HEK293 (cell line): Measurements from ENCODE around the gene UBA3.

ENCODE experiments used
- CTCF ChIA-PET: fragments of 350-600 bp; formaldehyde crosslinking; extraction: SDS; loops from one replicate; lab custom pipeline; 2021; ENCODE audit warnings: antibody characterized with exemption; lab: Yijun Ruan, JAX
- POLR2A ChIA-PET: fragments of 300-600 bp; formaldehyde crosslinking; extraction: SDS; loops from one replicate; lab custom pipeline; 2020; ENCODE audit warnings: antibody characterized with exemption, inconsistent platforms; lab: Yijun Ruan, JAX
- H3K27ac ChIP-seq: fragments of 200-500 bp; sonication (Bioruptor generic); 2 replicates; pipeline ENCODE4 v1.5.1; 2014; ENCODE audit warnings: low read depth, low read length, control low read depth, inconsistent platforms; ENCODE audit errors: extremely low read depth
- H3K36me3 ChIP-seq, 2 experiments: fragments of 200-500 bp in 1 of 2; sonication (Bioruptor generic) in 1 of 2; 1 replicate in 1 of 2; 2 replicates in 1 of 2; pipeline ENCODE4 v1.5.1; 2014 to 2017; ENCODE audit warnings: inconsistent platforms in 2 of 2, low read length in 2 of 2; ENCODE audit not compliant: control insufficient read depth in 2 of 2, insufficient read depth in 1 of 2
- H3K4me1 ChIP-seq: fragments of 200-500 bp; sonication (Bioruptor generic); 2 replicates; pipeline ENCODE4 v1.5.1; 2014; ENCODE audit warnings: mild to moderate bottlenecking, low read length, inconsistent platforms; ENCODE audit not compliant: control insufficient read depth, insufficient read depth
- H3K4me3 ChIP-seq: 2 replicates; pipeline ENCODE4 v1.5.1; 2011; ENCODE audit warnings: low read depth, mild to moderate bottlenecking, control low read depth, low read length, moderate library complexity
- H3K9me3 ChIP-seq: fragments of 200-500 bp; sonication (Bioruptor generic); 2 replicates; pipeline ENCODE4 v1.5.1; 2014; ENCODE audit warnings: low read depth, low read length, inconsistent platforms; ENCODE audit not compliant: control insufficient read depth, insufficient read depth
- KLF8 ChIP-seq: fragments of 450-650 bp; formaldehyde crosslinking; IDR thresholded peaks from 2 replicates; pipeline ENCODE4 v1.5.1; 2016; ENCODE audit warnings: missing biosample characterization, missing genetic modification characterization
- MEIS1 ChIP-seq: sonication (generic); formaldehyde crosslinking; IDR thresholded peaks from 2 replicates; pipeline ENCODE4 v1.8.1; 2022; ENCODE audit warnings: missing genetic modification reagents, mild to moderate bottlenecking, borderline replicate concordance
- SETDB1 ChIP-seq: IDR thresholded peaks from one replicate; pipeline ENCODE4 v1.6.1; 2017; ENCODE audit warnings: mild to moderate bottlenecking, low read length, moderate library complexity, mixed read lengths; ENCODE audit not compliant: insufficient read length
- SP7 ChIP-seq: fragments of 450-650 bp; formaldehyde crosslinking; IDR thresholded peaks from 2 replicates; pipeline ENCODE4 v1.5.1; 2016; ENCODE audit warnings: missing biosample characterization, missing genetic modification characterization
- TRIM28 ChIP-seq: IDR thresholded peaks from 2 replicates; pipeline ENCODE4 v1.6.1; 2011; ENCODE audit warnings: low read length, control low read depth, borderline replicate concordance
- ZNF121 ChIP-seq: fragments of 450-650 bp; formaldehyde crosslinking; IDR thresholded peaks from 2 replicates; pipeline ENCODE4 v1.5.1; 2016; ENCODE audit warnings: missing biosample characterization, missing genetic modification characterization
- ZNF133 ChIP-seq: fragments of 450-650 bp; formaldehyde crosslinking; IDR thresholded peaks from 2 replicates; pipeline ENCODE4 v1.5.1; 2016; ENCODE audit warnings: missing biosample characterization, missing genetic modification characterization
- ZNF146 ChIP-seq: fragments of 450-650 bp; formaldehyde crosslinking; IDR thresholded peaks from 2 replicates; pipeline ENCODE4 v1.5.1; 2016; ENCODE audit warnings: missing biosample characterization, missing genetic modification characterization
- ZNF184 ChIP-seq: fragments of 450-650 bp; IDR thresholded peaks from 2 replicates; pipeline ENCODE4 v1.5.1; 2018; ENCODE audit warnings: missing biosample characterization, mild to moderate bottlenecking, missing genetic modification characterization
- ZNF19 ChIP-seq: fragments of 450-650 bp; formaldehyde crosslinking; IDR thresholded peaks from 2 replicates; pipeline ENCODE4; 2016; ENCODE audit warnings: missing biosample characterization, missing genetic modification characterization, low read depth
- ZNF292 ChIP-seq: fragments of 450-650 bp; formaldehyde crosslinking; IDR thresholded peaks from 2 replicates; pipeline ENCODE4 v1.5.1; 2016; ENCODE audit warnings: low read depth, missing biosample characterization, missing genetic modification characterization, borderline replicate concordance
- ZNF366 ChIP-seq: fragments of 450-650 bp; formaldehyde crosslinking; conservative IDR thresholded peaks from 2 replicates; pipeline ENCODE4 v1.5.1; 2016; ENCODE audit warnings: missing biosample characterization, missing genetic modification characterization
- ZNF660 ChIP-seq: fragments of 450-650 bp; IDR thresholded peaks from 2 replicates; pipeline ENCODE4 v1.5.1; 2018; ENCODE audit warnings: missing biosample characterization, mild to moderate bottlenecking, missing genetic modification characterization
- ZNF664 ChIP-seq: fragments of 450-650 bp; formaldehyde crosslinking; IDR thresholded peaks from 2 replicates; pipeline ENCODE4 v1.5.1; 2016; ENCODE audit warnings: missing biosample characterization, missing genetic modification characterization
- TF ChIP-seq, protein P1 (sequence below): fragments of 450-650 bp; formaldehyde crosslinking; IDR thresholded peaks from 2 replicates; pipeline ENCODE4 v1.5.0; 2017; ENCODE audit warnings: missing biosample characterization, missing genetic modification characterization, borderline replicate concordance
- TF ChIP-seq, protein P2 (sequence below): fragments of 450-650 bp; IDR thresholded peaks from 2 replicates; pipeline ENCODE4 v1.5.1; 2018; ENCODE audit warnings: missing biosample characterization, missing genetic modification characterization
- TF ChIP-seq, protein P3 (sequence below): fragments of 450-650 bp; formaldehyde crosslinking; IDR thresholded peaks from 2 replicates; pipeline ENCODE4 v1.5.1; 2016; ENCODE audit warnings: missing biosample characterization, missing genetic modification characterization
- TF ChIP-seq, protein P4 (sequence below): fragments of 450-650 bp; formaldehyde crosslinking; IDR thresholded peaks from 2 replicates; pipeline ENCODE4 v1.5.1; 2016; ENCODE audit warnings: missing biosample characterization, missing genetic modification characterization, borderline replicate concordance
- TF ChIP-seq, protein P5 (sequence below): fragments of 450-650 bp; formaldehyde crosslinking; IDR thresholded peaks from 2 replicates; pipeline ENCODE4 v1.5.1; 2016; ENCODE audit warnings: missing biosample characterization, missing genetic modification characterization
- TF ChIP-seq, protein P6 (sequence below): fragments of 450-650 bp; formaldehyde crosslinking; IDR thresholded peaks from 2 replicates; pipeline ENCODE4 v1.5.1; 2016; ENCODE audit warnings: missing biosample characterization, missing genetic modification characterization

The UBA3 gene

DNA sequence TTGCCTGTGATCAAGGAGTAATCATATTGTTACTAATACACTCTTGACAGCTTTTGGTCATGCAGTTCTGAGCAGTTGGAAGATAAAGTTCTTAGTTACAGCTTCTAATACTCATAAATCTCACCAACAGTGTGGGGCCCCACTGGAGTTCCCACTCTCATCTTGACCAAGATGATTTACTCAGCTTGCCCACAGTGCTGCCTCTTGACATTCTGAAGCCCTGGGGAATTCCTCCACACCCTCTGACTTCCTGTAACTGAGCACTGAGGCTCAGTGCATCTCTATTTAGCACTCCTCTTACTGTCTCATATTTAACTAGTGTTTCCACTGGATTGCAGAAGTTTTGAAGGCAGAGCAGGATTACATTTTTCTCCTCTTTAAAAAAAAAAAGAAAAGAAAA is 2.6 kb upstream of the UBA3 start (continued):
- TF ChIP-seq, protein P1, sequence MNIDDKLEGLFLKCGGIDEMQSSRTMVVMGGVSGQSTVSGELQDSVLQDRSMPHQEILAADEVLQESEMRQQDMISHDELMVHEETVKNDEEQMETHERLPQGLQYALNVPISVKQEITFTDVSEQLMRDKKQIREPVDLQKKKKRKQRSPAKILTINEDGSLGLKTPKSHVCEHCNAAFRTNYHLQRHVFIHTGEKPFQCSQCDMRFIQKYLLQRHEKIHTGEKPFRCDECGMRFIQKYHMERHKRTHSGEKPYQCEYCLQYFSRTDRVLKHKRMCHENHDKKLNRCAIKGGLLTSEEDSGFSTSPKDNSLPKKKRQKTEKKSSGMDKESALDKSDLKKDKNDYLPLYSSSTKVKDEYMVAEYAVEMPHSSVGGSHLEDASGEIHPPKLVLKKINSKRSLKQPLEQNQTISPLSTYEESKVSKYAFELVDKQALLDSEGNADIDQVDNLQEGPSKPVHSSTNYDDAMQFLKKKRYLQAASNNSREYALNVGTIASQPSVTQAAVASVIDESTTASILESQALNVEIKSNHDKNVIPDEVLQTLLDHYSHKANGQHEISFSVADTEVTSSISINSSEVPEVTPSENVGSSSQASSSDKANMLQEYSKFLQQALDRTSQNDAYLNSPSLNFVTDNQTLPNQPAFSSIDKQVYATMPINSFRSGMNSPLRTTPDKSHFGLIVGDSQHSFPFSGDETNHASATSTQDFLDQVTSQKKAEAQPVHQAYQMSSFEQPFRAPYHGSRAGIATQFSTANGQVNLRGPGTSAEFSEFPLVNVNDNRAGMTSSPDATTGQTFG (tag by site-specific recombination), result no peak
- TF ChIP-seq ZNF133 (tag by site-specific recombination) (no peak), KLF8 (tag by site-specific recombination) (no peak), ZNF292 (tag by site-specific recombination) (no peak)

DNA sequence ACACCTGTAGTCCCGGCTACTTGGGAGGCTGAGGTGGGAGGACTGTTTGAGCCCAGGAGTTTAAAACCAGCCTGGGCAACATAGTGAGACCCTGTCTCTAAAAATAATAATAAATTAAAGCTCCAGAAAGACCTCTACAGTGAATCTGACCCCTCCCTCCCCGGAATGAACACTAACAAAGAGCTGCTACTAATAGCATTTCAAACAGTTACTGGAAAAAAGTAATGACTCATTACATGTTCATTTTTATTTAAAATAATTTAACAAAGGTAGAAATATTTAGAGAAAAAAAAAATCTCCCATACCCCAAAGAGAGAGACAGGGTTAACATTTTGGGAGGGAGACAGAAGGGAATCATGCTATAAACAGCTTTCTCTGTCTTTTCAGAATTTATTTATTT is 2.2 kb upstream of the UBA3 start:
- Histone ChIP-seq H3K27ac (no peak overlapping the region), H3K36me3 (no peaks in the 10 kb centered on the region), H3K4me1 (peaks cover 7% of the 10 kb centered on the region), H3K4me3 (no peak overlapping the region), H3K9me3 (no peaks in the 10 kb centered on the region)
- ChIA-PET POLR2A (interaction anchor here (0.7 kb wide), 1 partner anchor 69 kb away, joined by 3 read pairs; the partner anchor contains the start of gene EOGT), CTCF (no interaction called here)
- TF ChIP-seq ZNF19 (tag by site-specific recombination) (no peak), ZNF121 (tag by site-specific recombination) (peak; percentile 66; the same call in 1 of the 2 replicates)
- TF ChIP-seq, protein P2, sequence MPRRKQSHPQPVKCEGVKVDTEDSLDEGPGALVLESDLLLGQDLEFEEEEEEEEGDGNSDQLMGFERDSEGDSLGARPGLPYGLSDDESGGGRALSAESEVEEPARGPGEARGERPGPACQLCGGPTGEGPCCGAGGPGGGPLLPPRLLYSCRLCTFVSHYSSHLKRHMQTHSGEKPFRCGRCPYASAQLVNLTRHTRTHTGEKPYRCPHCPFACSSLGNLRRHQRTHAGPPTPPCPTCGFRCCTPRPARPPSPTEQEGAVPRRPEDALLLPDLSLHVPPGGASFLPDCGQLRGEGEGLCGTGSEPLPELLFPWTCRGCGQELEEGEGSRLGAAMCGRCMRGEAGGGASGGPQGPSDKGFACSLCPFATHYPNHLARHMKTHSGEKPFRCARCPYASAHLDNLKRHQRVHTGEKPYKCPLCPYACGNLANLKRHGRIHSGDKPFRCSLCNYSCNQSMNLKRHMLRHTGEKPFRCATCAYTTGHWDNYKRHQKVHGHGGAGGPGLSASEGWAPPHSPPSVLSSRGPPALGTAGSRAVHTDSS (tag by site-specific recombination), result no peak

DNA sequence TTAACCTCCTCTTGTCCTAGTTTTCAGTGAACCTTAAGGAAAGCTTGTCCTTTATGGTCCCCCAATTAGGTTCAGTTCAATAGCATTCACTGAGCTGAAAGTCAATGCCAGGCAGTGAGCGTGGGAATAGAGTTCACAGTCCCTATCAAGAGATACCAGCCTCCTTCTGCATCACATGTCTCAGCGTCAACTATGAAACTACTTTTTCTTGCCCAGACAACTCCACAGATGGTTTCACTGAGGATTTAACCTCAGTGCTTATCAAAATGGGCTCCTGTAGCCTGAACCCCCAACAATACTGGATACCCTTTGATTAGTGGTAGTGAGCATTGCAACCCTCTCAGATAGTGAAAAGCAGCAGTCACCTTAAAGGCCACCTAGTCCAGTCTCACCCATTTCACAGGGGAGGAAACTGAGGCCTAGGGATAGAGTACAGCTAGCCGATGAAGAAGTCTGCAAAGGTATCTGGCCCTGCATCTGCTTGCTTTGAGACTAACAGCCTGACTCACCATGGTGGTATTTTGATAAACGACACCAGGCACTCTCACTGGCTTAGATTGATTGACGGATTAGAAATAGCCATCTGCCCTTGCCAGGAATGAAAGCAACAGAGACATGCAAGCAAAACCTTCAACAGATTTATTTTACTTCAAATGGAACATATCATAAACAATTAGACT is 1.6 kb upstream of the UBA3 start:
- POLR2A ChIA-PET, result no interaction called here
- H3K4me1 ChIP-seq, result peaks cover 7% of the 10 kb centered on the region
- no peaks in the 10 kb centered on the region for H3K9me3 ChIP-seq
- H3K27ac ChIP-seq, result no peak overlapping the region
- no peaks in the 10 kb centered on the region; a peak in 1 of 3 replicates for H3K36me3 ChIP-seq
- H3K4me3 ChIP-seq, result no peak overlapping the region
- CTCF ChIA-PET, result no interaction called here
- peak; percentile 32; the same call in 1 of the 2 replicates for TF ChIP-seq ZNF366 (tag by site-specific recombination)
- TF ChIP-seq, protein P3, sequence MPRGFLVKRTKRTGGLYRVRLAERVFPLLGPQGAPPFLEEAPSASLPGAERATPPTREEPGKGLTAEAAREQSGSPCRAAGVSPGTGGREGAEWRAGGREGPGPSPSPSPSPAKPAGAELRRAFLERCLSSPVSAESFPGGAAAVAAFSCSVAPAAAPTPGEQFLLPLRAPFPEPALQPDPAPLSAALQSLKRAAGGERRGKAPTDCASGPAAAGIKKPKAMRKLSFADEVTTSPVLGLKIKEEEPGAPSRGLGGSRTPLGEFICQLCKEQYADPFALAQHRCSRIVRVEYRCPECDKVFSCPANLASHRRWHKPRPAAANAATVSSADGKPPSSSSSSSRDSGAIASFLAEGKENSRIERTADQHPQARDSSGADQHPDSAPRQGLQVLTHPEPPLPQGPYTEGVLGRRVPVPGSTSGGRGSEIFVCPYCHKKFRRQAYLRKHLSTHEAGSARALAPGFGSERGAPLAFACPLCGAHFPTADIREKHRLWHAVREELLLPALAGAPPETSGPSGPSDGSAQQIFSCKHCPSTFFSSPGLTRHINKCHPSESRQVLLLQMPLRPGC (tag by site-specific recombination), result peak; percentile 78
- TF ChIP-seq, protein P4, sequence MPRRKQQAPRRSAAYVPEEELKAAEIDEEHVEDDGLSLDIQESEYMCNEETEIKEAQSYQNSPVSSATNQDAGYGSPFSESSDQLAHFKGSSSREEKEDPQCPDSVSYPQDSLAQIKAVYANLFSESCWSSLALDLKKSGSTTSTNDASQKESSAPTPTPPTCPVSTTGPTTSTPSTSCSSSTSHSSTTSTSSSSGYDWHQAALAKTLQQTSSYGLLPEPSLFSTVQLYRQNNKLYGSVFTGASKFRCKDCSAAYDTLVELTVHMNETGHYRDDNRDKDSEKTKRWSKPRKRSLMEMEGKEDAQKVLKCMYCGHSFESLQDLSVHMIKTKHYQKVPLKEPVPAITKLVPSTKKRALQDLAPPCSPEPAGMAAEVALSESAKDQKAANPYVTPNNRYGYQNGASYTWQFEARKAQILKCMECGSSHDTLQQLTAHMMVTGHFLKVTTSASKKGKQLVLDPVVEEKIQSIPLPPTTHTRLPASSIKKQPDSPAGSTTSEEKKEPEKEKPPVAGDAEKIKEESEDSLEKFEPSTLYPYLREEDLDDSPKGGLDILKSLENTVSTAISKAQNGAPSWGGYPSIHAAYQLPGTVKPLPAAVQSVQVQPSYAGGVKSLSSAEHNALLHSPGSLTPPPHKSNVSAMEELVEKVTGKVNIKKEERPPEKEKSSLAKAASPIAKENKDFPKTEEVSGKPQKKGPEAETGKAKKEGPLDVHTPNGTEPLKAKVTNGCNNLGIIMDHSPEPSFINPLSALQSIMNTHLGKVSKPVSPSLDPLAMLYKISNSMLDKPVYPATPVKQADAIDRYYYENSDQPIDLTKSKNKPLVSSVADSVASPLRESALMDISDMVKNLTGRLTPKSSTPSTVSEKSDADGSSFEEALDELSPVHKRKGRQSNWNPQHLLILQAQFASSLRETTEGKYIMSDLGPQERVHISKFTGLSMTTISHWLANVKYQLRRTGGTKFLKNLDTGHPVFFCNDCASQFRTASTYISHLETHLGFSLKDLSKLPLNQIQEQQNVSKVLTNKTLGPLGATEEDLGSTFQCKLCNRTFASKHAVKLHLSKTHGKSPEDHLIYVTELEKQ (tag by site-specific recombination), result peak; percentile 85; the same call in 1 of the 2 replicates
- TF ChIP-seq ZNF660 (tag by site-specific recombination), result 0 out of 2 replicates have a peak, but pooled peaks have one; percentile 16
- TF ChIP-seq ZNF184, result peak; percentile 80; the same call in 1 of the 2 replicates
- TF ChIP-seq SETDB1, result peak; percentile 46
- TF ChIP-seq SP7, result peak; percentile 21; the same call in 1 of the 2 replicates
- TF ChIP-seq ZNF664 (tag by site-specific recombination), result no peak
- TF ChIP-seq MEIS1 (CRISPR knock-in tag), result peak; percentile 87
- TF ChIP-seq, protein P5, sequence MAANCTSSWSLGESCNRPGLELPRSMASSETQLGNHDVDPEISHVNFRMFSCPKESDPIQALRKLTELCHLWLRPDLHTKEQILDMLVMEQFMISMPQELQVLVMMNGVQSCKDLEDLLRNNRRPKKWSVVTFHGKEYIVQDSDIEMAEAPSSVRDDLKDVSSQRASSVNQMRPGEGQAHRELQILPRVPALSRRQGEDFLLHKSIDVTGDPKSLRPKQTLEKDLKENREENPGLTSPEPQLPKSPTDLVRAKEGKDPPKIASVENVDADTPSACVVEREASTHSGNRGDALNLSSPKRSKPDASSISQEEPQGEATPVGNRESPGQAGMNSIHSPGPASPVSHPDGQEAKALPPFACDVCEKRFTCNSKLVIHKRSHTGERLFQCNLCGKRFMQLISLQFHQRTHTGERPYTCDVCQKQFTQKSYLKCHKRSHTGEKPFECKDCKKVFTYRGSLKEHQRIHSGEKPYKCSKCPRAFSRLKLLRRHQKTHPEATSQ (tag by site-specific recombination), result no peak
- peak; percentile 100 for TF ChIP-seq ZNF146 (tag by site-specific recombination)
- TF ChIP-seq, protein P6, sequence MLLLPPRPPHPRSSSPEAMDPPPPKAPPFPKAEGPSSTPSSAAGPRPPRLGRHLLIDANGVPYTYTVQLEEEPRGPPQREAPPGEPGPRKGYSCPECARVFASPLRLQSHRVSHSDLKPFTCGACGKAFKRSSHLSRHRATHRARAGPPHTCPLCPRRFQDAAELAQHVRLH (tag by site-specific recombination), result peak; percentile 52; the same call in 1 of the 2 replicates
- TF ChIP-seq TRIM28, result 0 out of 2 replicates have a peak, but pooled peaks have one; percentile 20
